Fibroblast of the aortic adventitia (primary cell): ENCODE measurements around the gene ZMYND11. TPM values are rescaled to one million over a fixed set of nuclear protein-coding genes. Genes with fewer than 3 reads are reported as not detected.

Source experiments
- DNase-seq: peaks from one replicate; pipeline ENCODE4 v3.0.0-alpha.2; 2010; ENCODE audit warnings: low read depth
- H3K4me3 ChIP-seq: 2 replicates; pipeline ENCODE4 v1.5.1; 2011; ENCODE audit warnings: low read depth, mild to moderate bottlenecking, control low read depth, low read length, moderate library complexity
- total RNA-seq: library from RNA; depleted of rRNA; stranded (reverse); fragments of >200 nt; gene quantifications from 2 replicates; pipeline ENCODE4 v1.2.3, GENCODE V29; 2012; ENCODE audit warnings: low replicate concordance
- TF ChIP-seq, protein P1 (sequence below): IDR thresholded peaks from 2 replicates; pipeline ENCODE4 v1.5.1; 2011; ENCODE audit warnings: mild to moderate bottlenecking, low read length, control low read depth, inconsistent platforms; ENCODE audit not compliant: insufficient read depth

The ZMYND11 gene
- total RNA-seq, 1 donor: 71.5 TPM

- H3K4me3 ChIP-seq: no peak overlapping the region
- TF ChIP-seq, protein P1, sequence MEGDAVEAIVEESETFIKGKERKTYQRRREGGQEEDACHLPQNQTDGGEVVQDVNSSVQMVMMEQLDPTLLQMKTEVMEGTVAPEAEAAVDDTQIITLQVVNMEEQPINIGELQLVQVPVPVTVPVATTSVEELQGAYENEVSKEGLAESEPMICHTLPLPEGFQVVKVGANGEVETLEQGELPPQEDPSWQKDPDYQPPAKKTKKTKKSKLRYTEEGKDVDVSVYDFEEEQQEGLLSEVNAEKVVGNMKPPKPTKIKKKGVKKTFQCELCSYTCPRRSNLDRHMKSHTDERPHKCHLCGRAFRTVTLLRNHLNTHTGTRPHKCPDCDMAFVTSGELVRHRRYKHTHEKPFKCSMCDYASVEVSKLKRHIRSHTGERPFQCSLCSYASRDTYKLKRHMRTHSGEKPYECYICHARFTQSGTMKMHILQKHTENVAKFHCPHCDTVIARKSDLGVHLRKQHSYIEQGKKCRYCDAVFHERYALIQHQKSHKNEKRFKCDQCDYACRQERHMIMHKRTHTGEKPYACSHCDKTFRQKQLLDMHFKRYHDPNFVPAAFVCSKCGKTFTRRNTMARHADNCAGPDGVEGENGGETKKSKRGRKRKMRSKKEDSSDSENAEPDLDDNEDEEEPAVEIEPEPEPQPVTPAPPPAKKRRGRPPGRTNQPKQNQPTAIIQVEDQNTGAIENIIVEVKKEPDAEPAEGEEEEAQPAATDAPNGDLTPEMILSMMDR: no peak
- no peak for DNase-seq
These were observed 53.3 kb downstream of the ZMYND11 start for GRCh38 chr10:188546-188945.

- no peak for DNase-seq
- no peak overlapping the region for H3K4me3 ChIP-seq
- TF ChIP-seq, protein P1: no peak
These were observed 55.0 kb downstream of the ZMYND11 start for GRCh38 chr10:190216-190615.

DNA sequence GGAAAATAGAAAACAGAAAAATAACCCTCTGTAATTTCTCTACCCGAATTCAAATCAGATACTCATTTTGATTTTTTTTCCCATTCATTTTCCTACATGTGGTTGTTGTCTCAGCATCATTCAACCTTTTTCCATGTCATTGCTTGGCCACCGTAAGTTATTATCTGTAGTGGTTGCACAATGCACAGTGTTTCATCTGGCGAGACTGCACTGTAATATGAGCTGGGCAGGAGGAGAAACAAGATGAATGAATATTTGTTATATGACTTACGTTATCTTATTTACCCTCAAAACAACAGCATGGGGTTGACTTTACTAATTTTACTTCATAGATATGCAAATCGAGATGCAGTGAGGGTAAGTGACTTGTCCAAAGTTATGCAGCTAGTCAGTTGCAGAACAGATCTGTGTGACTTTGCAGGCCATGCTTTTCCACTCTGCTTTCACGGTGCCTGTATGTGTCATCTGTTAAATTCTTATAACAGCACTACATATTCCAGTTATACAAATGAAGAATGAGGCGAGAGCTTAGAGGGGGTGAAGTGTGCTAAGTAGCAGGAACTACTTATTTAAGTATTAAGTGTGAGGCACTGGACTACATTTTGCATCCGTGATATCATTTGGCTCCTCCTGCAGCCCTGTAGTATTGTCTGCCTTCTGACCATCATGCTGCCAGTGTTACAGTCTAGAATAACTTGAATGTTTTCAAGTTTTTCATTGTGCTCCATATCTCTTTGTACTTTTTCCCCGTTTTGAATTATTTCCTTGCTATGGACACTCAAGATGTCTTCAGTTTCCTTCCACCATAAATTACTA, 56.7 kb downstream of the ZMYND11 start:
- peak; percentile 87 for DNase-seq
- no peak overlapping the region for H3K4me3 ChIP-seq
- TF ChIP-seq, protein P1: no peak

- DNase-seq: no peak
- TF ChIP-seq, protein P1: no peak
- no peak overlapping the region for H3K4me3 ChIP-seq
These were observed 59.0 kb downstream of the ZMYND11 start for GRCh38 chr10:194281-194680.

DNA sequence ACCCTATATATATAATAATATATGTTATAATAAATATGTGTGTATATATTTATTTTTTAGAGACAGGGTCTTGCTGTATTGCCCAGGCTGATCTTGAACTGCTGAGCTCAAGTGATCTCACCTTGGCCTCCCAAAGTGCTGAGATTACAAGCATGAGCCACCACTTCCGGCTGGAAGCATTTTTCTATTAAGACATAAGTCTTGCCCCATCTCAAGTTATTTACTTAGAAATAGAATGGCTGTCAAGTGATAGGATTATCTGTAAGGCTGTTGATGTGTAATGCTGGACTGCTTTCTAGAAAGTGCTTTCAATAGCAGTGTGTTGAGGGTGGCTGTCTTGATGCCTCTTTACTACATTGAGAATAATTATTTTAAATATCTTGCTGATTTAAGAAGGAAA, 65.2 kb downstream of the ZMYND11 start:
- DNase-seq: peak; percentile 45
- H3K4me3 ChIP-seq: no peak overlapping the region
- TF ChIP-seq, protein P1: no peak

- TF ChIP-seq, protein P1: no peak
- DNase-seq: peak; percentile 21
- no peak overlapping the region for H3K4me3 ChIP-seq
These were observed 66.1 kb downstream of the ZMYND11 start for GRCh38 chr10:201328-201771.
